B cell (primary cell): ENCODE data around the gene EBF3. TPM values are rescaled to one million over a fixed set of nuclear protein-coding genes. Genes with fewer than 3 reads are reported as not detected.

Experiments used
- ATAC-seq: fragments of 200-7000 bp; cut with Tn5 transposase; one replicate; pipeline ENCODE4 v1.10.0; 2021; ENCODE audit warnings: low read depth, mild to moderate bottlenecking, moderate number of reproducible peaks, moderate library complexity
- CTCF ChIA-PET: fragments of 350-600 bp; sonication (Branson Sonifier 250); formaldehyde crosslinking; loops from one replicate; lab custom pipeline; 2021; ENCODE audit warnings: antibody characterized with exemption, inconsistent platforms; lab: Charles Lee
- POLR2A ChIA-PET: fragments of 350-600 bp; sonication (Branson Sonifier 250); formaldehyde crosslinking; loops from one replicate; lab custom pipeline; 2021; ENCODE audit warnings: antibody characterized with exemption; lab: Charles Lee
- DNase-seq: peaks from one replicate; pipeline ENCODE4 v3.0.0; 2013
- H2AFZ ChIP-seq: 2 replicates; pipeline ENCODE4 v1.6.1; 2012; ENCODE audit warnings: mild to moderate bottlenecking, low read depth, low read length; ENCODE audit not compliant: insufficient read depth, poor library complexity, severe bottlenecking
- H3K27ac ChIP-seq, 2 donors: 1 replicate in 1 of 2; 2 replicates in 1 of 2; pipeline ENCODE4 v1.5.1; 2012 to 2013; ENCODE audit warnings: low read length in 2 of 2, mild to moderate bottlenecking in 2 of 2, moderate library complexity in 1 of 2
- H3K27me3 ChIP-seq, 4 experiments: fragments of 200-600 bp in 1 of 4; sonication (generic) in 1 of 4; replicated peaks in 1 of 4; 1 replicate in 2 of 4; 2 replicates in 2 of 4; pipeline versions ENCODE4 v1.6.1 to v1.7.0; 2013 to 2016; ENCODE audit warnings: low read length in 3 of 4, mild to moderate bottlenecking in 2 of 4, mixed read lengths in 1 of 4, moderate library complexity in 1 of 4; ENCODE audit not compliant: insufficient read depth in 4 of 4, control insufficient read depth in 3 of 4; ENCODE audit errors: control extremely low read depth in 1 of 4
- H3K36me3 ChIP-seq, 2 experiments: replicated peaks in 1 of 2; 1 replicate in 1 of 2; 2 replicates in 1 of 2; pipeline versions ENCODE4 v1.6.1 to v1.7.1; 2013; ENCODE audit warnings: low read length in 1 of 2; ENCODE audit not compliant: insufficient read depth in 2 of 2, control insufficient read depth in 1 of 2; ENCODE audit errors: control extremely low read depth in 1 of 2, extremely low read depth in 1 of 2
- H3K4me1 ChIP-seq, 2 donors: fragments of 200-600 bp in 1 of 2; sonication (generic) in 1 of 2; 1 replicate in 1 of 2; 2 replicates in 1 of 2; pipeline versions ENCODE4 v1.5.1 to v1.6.1; 2013 to 2017; ENCODE audit warnings: low read length in 2 of 2; ENCODE audit not compliant: control insufficient read depth in 2 of 2, insufficient read depth in 2 of 2
- H3K4me2 ChIP-seq: replicated peaks from 2 replicates; pipeline ENCODE3; 2012; ENCODE audit warnings: mild to moderate bottlenecking, low read depth, low read length; ENCODE audit not compliant: poor library complexity, severe bottlenecking
- H3K4me3 ChIP-seq, 5 experiments: fragments of 200-600 bp in 1 of 5; sonication (generic) in 1 of 5; 1 replicate in 3 of 5; 2 replicates in 2 of 5; pipeline versions ENCODE4 v1.5.1 to v1.7.0; 2011 to 2016; ENCODE audit warnings: low read length in 4 of 5, mild to moderate bottlenecking in 4 of 5, low read depth in 2 of 5, control low read depth in 1 of 5, moderate library complexity in 1 of 5; ENCODE audit not compliant: insufficient read depth in 1 of 5; ENCODE audit errors: control extremely low read depth in 1 of 5, extremely low read depth in 1 of 5
- H3K79me2 ChIP-seq: fragments of 200-600 bp; sonication (generic); one replicate; pipeline ENCODE4 v1.6.0; 2016; ENCODE audit warnings: low read length; ENCODE audit not compliant: control insufficient read depth, insufficient read depth
- H3K9ac ChIP-seq: fragments of 200-600 bp; sonication (generic); 2 replicates; pipeline ENCODE4 v1.6.1; 2017; ENCODE audit warnings: mild to moderate bottlenecking, low read length, moderate library complexity
- H3K9me3 ChIP-seq, 3 donors: one replicate each; pipeline versions ENCODE4 v1.6.1 to v1.7.1; 2013; ENCODE audit warnings: low read length in 2 of 3; ENCODE audit not compliant: control insufficient read depth in 2 of 3, insufficient read depth in 1 of 3; ENCODE audit errors: control extremely low read depth in 1 of 3
- H4K20me1 ChIP-seq: 2 replicates; pipeline ENCODE4 v1.6.0; 2012; ENCODE audit warnings: mild to moderate bottlenecking, low read length; ENCODE audit not compliant: insufficient read depth, control insufficient read depth, poor library complexity, severe bottlenecking
- H3K27ac Mint-ChIP-seq: one replicate; pipeline ENCODE4 v1.8.0; 2021; ENCODE audit warnings: mixed read lengths
- H3K27me3 Mint-ChIP-seq: one replicate; pipeline ENCODE4 v1.8.0; 2021; ENCODE audit warnings: mixed read lengths
- H3K4me1 Mint-ChIP-seq: one replicate; pipeline ENCODE4 v1.8.0; 2021; ENCODE audit warnings: mixed read lengths
- H3K4me3 Mint-ChIP-seq: one replicate; pipeline ENCODE4 v1.8.0; 2021; ENCODE audit warnings: mixed read lengths
- H3K9me3 Mint-ChIP-seq: one replicate; pipeline ENCODE4 v1.8.0; 2022; ENCODE audit warnings: mixed read lengths; ENCODE audit not compliant: insufficient read depth
- CTCF ChIP-seq: fragments of 200-600 bp; IDR thresholded peaks from one replicate; pipeline ENCODE4 v1.8.0; 2022; ENCODE audit warnings: antibody characterized with exemption, mild to moderate bottlenecking
- EZH2 ChIP-seq: IDR thresholded peaks from 2 replicates; pipeline ENCODE4 v1.6.1; 2012; ENCODE audit warnings: borderline replicate concordance, low read depth, mild to moderate bottlenecking, moderate library complexity, low read length; ENCODE audit not compliant: insufficient read depth, poor library complexity, severe bottlenecking
- WGBS: methylation state at CpG from one replicate; pipeline ENCODE4 v1.1.5; 2013; ENCODE audit warnings: missing lambda C conversion rate; ENCODE audit not compliant: insufficient coverage; 5-methylcytosine and 5-hydroxymethylcytosine counted together
- intact Hi-C: fragments of 100-400 bp; cut with micrococcal nuclease; formaldehyde crosslinking; loops from one replicate; pipeline ENCODE4 v1.10.0; 2022
- polyA plus RNA-seq: library from polyadenylated mRNA; depleted of rRNA; stranded (reverse); fragments of >200 nt; gene quantifications from 2 replicates; pipeline ENCODE4 v1.2.3, GENCODE V29; 2012
- total RNA-seq, 2 donors: library from RNA; stranded (reverse); fragments of 120-200 nt in 1 of 2; gene quantifications; 1 replicate in 1 of 2; 2 replicates in 1 of 2; pipeline versions ENCODE4 v1.2.3 to v1.2.4, GENCODE V29; 2013 to 2022

EBF3 gene
- total and polyA plus RNA-seq, 2 donors (not counting 1 experiment from before 2014, with no cell fraction given): not detected

GRCh38 chr10:129855836-129856563, 108.1 kb downstream of the EBF3 start:
- Histone ChIP-seq H2AFZ (no peak overlapping the region), H3K27me3 (peaks cover 0 to 3% (median 0%) of the 10 kb centered on the region in 4 experiments), H3K79me2 (no peaks in the 10 kb centered on the region), H3K27ac (no peak overlapping the region), H3K4me3 (no peak overlapping the region), H3K9ac (no peak overlapping the region), H3K9me3 (peaks cover 0 to 14% (median 0%) of the 10 kb centered on the region in 3 donors), H3K36me3 (no peaks in the 10 kb centered on the region), H3K4me2 (no peak overlapping the region), H4K20me1 (no peaks in the 10 kb centered on the region), H3K4me1 (no peaks in the 10 kb centered on the region)
- DNase-seq (no peak), ATAC-seq (no peak)
- WGBS: 92% methylated on average over 4 of the region's 7 CpGs
- POLR2A ChIA-PET: no interaction called here
- no peak overlapping the region for H3K27ac Mint-ChIP-seq
- intact Hi-C loops: no loop called here
- no peaks in the 10 kb centered on the region for H3K4me1 Mint-ChIP-seq
- TF ChIP-seq EZH2 (no peak), CTCF (no peak)
- H3K4me3 Mint-ChIP-seq: no peak overlapping the region
- CTCF ChIA-PET: no interaction called here
- H3K9me3 Mint-ChIP-seq: no peaks in the 10 kb centered on the region
- no peaks in the 10 kb centered on the region for H3K27me3 Mint-ChIP-seq

GRCh38 chr10:129854796-129855705, 109.0 kb downstream of the EBF3 start:
- no peak overlapping the region for H3K27ac ChIP-seq
- no peak for ATAC-seq
- CTCF ChIA-PET: no interaction called here
- no peak overlapping the region for H2AFZ ChIP-seq
- POLR2A ChIA-PET: no interaction called here
- no peaks in the 10 kb centered on the region for H3K79me2 ChIP-seq
- intact Hi-C loops: no loop called here
- no peak overlapping the region for H3K9ac ChIP-seq
- H3K27me3 ChIP-seq: peaks cover 0 to 3% (median 0%) of the 10 kb centered on the region in 4 experiments
- Mint-ChIP-seq H3K4me3 (no peak overlapping the region), H3K4me1 (no peaks in the 10 kb centered on the region), H3K27me3 (no peaks in the 10 kb centered on the region), H3K27ac (no peak overlapping the region), H3K9me3 (no peaks in the 10 kb centered on the region)
- H3K4me3 ChIP-seq: no peak overlapping the region
- H4K20me1 ChIP-seq: no peaks in the 10 kb centered on the region
- WGBS: 93% methylated on average over 25 of the region's 31 CpGs
- DNase-seq: no peak
- H3K4me1 ChIP-seq: no peaks in the 10 kb centered on the region
- H3K4me2 ChIP-seq: no peak overlapping the region
- H3K36me3 ChIP-seq: no peaks in the 10 kb centered on the region
- peaks cover 0 to 14% (median 0%) of the 10 kb centered on the region in 3 donors for H3K9me3 ChIP-seq
- no peak for TF ChIP-seq EZH2
- no peak for TF ChIP-seq CTCF
